ENCODE results near the gene RACK1.

- TF ChIP-seq USF1 (IDR thresholded peaks at IDR 0.05) (no peak; the same call in 1 of the 2 replicates), CEBPB (IDR thresholded peaks at IDR 0.05) (no peak; the same call in 1 of the 2 replicates), NFIC (IDR thresholded peaks at IDR 0.05) (peak; percentile 83), RAD21 (IDR thresholded peaks at IDR 0.05; ENCODE audit: low read depth) (peak; percentile 4; the same call in 1 of the 2 replicates)
Observed at GRCh38 chr5:181187500-181188213, 56.0 kb downstream of the RACK1 start.
